ENCODE data around the gene TTC39C.

- no peak for TF ChIP-seq CBX5 (IDR thresholded peaks at IDR 0.05; ENCODE audit: low read depth, low read length)
- no peak for TF ChIP-seq GABPA (IDR thresholded peaks at IDR 0.05; ENCODE audit: borderline replicate concordance, insufficient read depth, low read length)
- TF ChIP-seq SIRT6 (IDR thresholded peaks at IDR 0.05; ENCODE audit: low read length), result no peak
- no peak for TF ChIP-seq POLR2AphosphoS5 (IDR thresholded peaks at IDR 0.05; ENCODE audit: low read depth, low read length)
- TF ChIP-seq JUND (IDR thresholded peaks at IDR 0.05; ENCODE audit: low read length), result no peak
- no peak for TF ChIP-seq CHD1 (IDR thresholded peaks at IDR 0.05; ENCODE audit: low read depth, low read length)
- TF ChIP-seq CTCF (IDR thresholded peaks at IDR 0.05; ENCODE audit: control extremely low read depth in 1 of 3, insufficient read depth in 1 of 3, low read depth in 1 of 3, low read length in 3 of 3), result no peak
- no peak for TF ChIP-seq HDAC6 (IDR thresholded peaks at IDR 0.05; ENCODE audit: low read depth, low read length)
- no peak for TF ChIP-seq EZH2 (IDR thresholded peaks at IDR 0.05; ENCODE audit: low read depth, low read length, severe bottlenecking)
- TF ChIP-seq USF2 (IDR thresholded peaks at IDR 0.05; ENCODE audit: low read length), result no peak
- TF ChIP-seq TBP (IDR thresholded peaks at IDR 0.05; ENCODE audit: low read depth, low read length), result no peak
- TF ChIP-seq ATF3 (IDR thresholded peaks at IDR 0.05; ENCODE audit: insufficient read depth, low read depth, low read length), result no peak
- no peak for TF ChIP-seq MAFK (IDR thresholded peaks at IDR 0.05; ENCODE audit: low read depth, low read length)
Observed at GRCh38 chr18:23972453-23972852, 42.1 kb upstream of the TTC39C start.

All from H1 (cell line).